ENCODE results near the gene PIK3C2G.

PIK3C2G gene

DNA sequence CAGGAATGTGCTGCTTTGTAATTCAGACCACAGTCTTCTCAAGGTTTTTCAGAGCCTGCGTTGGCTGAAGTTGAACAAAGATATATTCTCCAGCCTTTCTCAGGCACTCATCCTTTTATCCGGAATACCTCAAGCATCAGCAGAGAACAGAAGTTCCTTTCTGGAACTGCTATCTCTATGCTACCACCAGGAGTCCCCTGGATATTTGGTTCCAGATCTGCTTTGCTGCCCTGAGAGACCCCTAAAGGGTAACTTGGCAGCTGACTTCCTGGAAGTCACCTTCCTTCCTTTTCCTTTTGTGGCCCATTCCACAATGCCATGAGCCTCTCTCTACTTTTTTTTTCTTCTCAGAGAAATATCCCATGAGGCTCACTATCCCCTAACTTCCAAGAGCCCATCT is 288.3 kb downstream of the PIK3C2G start:
- no peak overlapping the region for H3K4me3 ChIP-seq (replicated peaks; ENCODE audit: insufficient read depth, low read length)

DNA sequence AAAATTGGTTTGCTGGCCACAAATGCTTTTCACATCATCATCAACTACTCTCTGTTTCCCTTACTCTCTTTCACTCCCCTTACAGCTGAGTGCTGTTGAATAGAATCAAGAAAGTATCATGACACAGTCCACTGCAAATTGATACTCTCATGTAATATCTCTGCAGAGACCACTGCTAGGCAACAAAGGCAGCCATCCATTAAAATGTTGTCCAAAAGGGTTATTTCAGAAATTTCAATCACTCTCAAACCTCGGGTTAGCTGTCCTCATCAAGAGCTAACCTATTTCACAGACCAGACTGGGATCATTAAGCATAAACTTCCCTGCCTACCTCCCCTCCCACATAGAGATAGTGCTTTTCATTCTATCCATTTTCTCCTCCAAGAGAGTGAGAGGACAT is 289.8 kb downstream of the PIK3C2G start:
- Histone ChIP-seq H3K27me3 (ENCODE audit: insufficient read depth, poor library complexity, severe bottlenecking) (no peaks in the 10 kb centered on the region), H3K27ac (replicated peaks) (no peak overlapping the region), H3K4me3 (replicated peaks; ENCODE audit: insufficient read depth, low read length) (no peak overlapping the region)
- no peak for DNase-seq (ENCODE audit: low read depth in 1 of 2, low spot score in 1 of 2)
- TF ChIP-seq POLR2AphosphoS5 (IDR thresholded peaks at IDR 0.05; ENCODE audit: low read depth) (no peak), GABPA (IDR thresholded peaks at IDR 0.05; ENCODE audit: low read depth) (no peak), CTCF (IDR thresholded peaks at IDR 0.05; ENCODE audit: insufficient read depth, low read length) (no peak), SPI1 (IDR thresholded peaks at IDR 0.05; ENCODE audit: borderline replicate concordance, low read depth) (no peak), REST (IDR thresholded peaks at IDR 0.05; ENCODE audit: insufficient replicate concordance, low read depth) (no peak)

More for the DNA sequence above, 288.3 kb downstream of the PIK3C2G start:
- no peak overlapping the region for H3K27ac ChIP-seq (replicated peaks)
- no peak for DNase-seq (ENCODE audit: low read depth in 1 of 2, low spot score in 1 of 2)
- no peaks in the 10 kb centered on the region for H3K27me3 ChIP-seq (ENCODE audit: insufficient read depth, poor library complexity, severe bottlenecking)
- no peak for TF ChIP-seq POLR2AphosphoS5 (IDR thresholded peaks at IDR 0.05; ENCODE audit: low read depth)
- no peak for TF ChIP-seq GABPA (IDR thresholded peaks at IDR 0.05; ENCODE audit: low read depth)
- TF ChIP-seq REST (IDR thresholded peaks at IDR 0.05; ENCODE audit: insufficient replicate concordance, low read depth): no peak
- TF ChIP-seq SPI1 (IDR thresholded peaks at IDR 0.05; ENCODE audit: borderline replicate concordance, low read depth): no peak
- no peak for TF ChIP-seq CTCF (IDR thresholded peaks at IDR 0.05; ENCODE audit: insufficient read depth, low read length)

GRCh38 chr12:18551701-18552100 is 290.4 kb downstream of the PIK3C2G start:
- Histone ChIP-seq H3K4me3 (replicated peaks; ENCODE audit: insufficient read depth, low read length) (no peak overlapping the region), H3K27me3 (ENCODE audit: insufficient read depth, poor library complexity, severe bottlenecking) (no peaks in the 10 kb centered on the region), H3K27ac (replicated peaks) (no peak overlapping the region)
- DNase-seq (ENCODE audit: low read depth in 1 of 2, low spot score in 1 of 2): no peak
- no peak for TF ChIP-seq REST (IDR thresholded peaks at IDR 0.05; ENCODE audit: insufficient replicate concordance, low read depth)
- no peak for TF ChIP-seq CTCF (IDR thresholded peaks at IDR 0.05; ENCODE audit: insufficient read depth, low read length)
- TF ChIP-seq POLR2AphosphoS5 (IDR thresholded peaks at IDR 0.05; ENCODE audit: low read depth): no peak
- TF ChIP-seq SPI1 (IDR thresholded peaks at IDR 0.05; ENCODE audit: borderline replicate concordance, low read depth): no peak
- no peak for TF ChIP-seq GABPA (IDR thresholded peaks at IDR 0.05; ENCODE audit: low read depth)

Measured in HL-60 (cell line).